K562 (cell line): ENCODE data around the gene NRM. TPM values are rescaled to one million over a fixed set of nuclear protein-coding genes. Genes with fewer than 3 reads are reported as not detected.

Experiments used
- C11orf30 ChIP-seq: fragments of 450-650 bp; IDR thresholded peaks from 2 replicates; pipeline ENCODE4 v1.6.1; 2016; ENCODE audit warnings: low read depth, mild to moderate bottlenecking
- E2F8 ChIP-seq: fragments of 450-650 bp; IDR thresholded peaks from 2 replicates; pipeline ENCODE4 v1.7.1; 2018; ENCODE audit warnings: mild to moderate bottlenecking, low read depth; ENCODE audit not compliant: partially characterized antibody
- FOXA3 ChIP-seq, 2 experiments: fragments of 450-650 bp in 1 of 2; sonication (generic) in 1 of 2; formaldehyde crosslinking; IDR thresholded peaks in 1 of 2; conservative IDR thresholded peaks in 1 of 2; 2 replicates each; pipeline versions ENCODE4 v1.4.0 to v1.8.0; 2020 to 2022; ENCODE audit warnings: mild to moderate bottlenecking in 2 of 2, missing genetic modification reagents in 1 of 2
- HDAC1 ChIP-seq, 2 experiments: fragments of 450-650 bp; IDR thresholded peaks; 2 replicates each; pipeline ENCODE4 v1.6.1; 2016 to 2017; ENCODE audit warnings: inconsistent platforms in 1 of 2, mild to moderate bottlenecking in 1 of 2, moderate library complexity in 1 of 2
- HMGXB4 ChIP-seq: sonication (generic); formaldehyde crosslinking; IDR thresholded peaks from 2 replicates; pipeline ENCODE4 v1.8.1; 2023; ENCODE audit warnings: mild to moderate bottlenecking, missing genetic modification reagents
- ILF3 ChIP-seq: fragments of 450-650 bp; IDR thresholded peaks from 2 replicates; pipeline ENCODE4 v1.6.1; 2018; ENCODE audit warnings: antibody characterized with exemption, mild to moderate bottlenecking, moderate library complexity, borderline replicate concordance
- LCOR ChIP-seq: sonication (generic); formaldehyde crosslinking; IDR thresholded peaks from 2 replicates; pipeline ENCODE4 v1.8.0; 2022; ENCODE audit warnings: mild to moderate bottlenecking, missing genetic modification reagents
- MEIS2 ChIP-seq: fragments of 450-650 bp; IDR thresholded peaks from 2 replicates; pipeline ENCODE4 v1.6.1; 2014; ENCODE audit warnings: mild to moderate bottlenecking; ENCODE audit not compliant: partially characterized antibody
- MNT ChIP-seq, 2 experiments: fragments of 450-650 bp; conservative IDR thresholded peaks; 2 replicates each; pipeline ENCODE4 v1.6.1; 2017; ENCODE audit warnings: mild to moderate bottlenecking in 2 of 2, moderate library complexity in 2 of 2
- PHF21A ChIP-seq: fragments of 450-650 bp; IDR thresholded peaks from 2 replicates; pipeline ENCODE4 v1.6.1; 2017; ENCODE audit warnings: low read depth, borderline replicate concordance
- POLR2AphosphoS5 ChIP-seq: IDR thresholded peaks from 2 replicates; pipeline ENCODE4 v1.6.1; 2011; ENCODE audit warnings: mild to moderate bottlenecking, low read depth, low read length, moderate library complexity; ENCODE audit not compliant: control insufficient read depth, insufficient read depth
- RCOR1 ChIP-seq, 2 experiments: IDR thresholded peaks; 2 replicates each; pipeline ENCODE4 v1.6.1; 2012; ENCODE audit warnings: low read depth in 2 of 2, low read length in 2 of 2, borderline replicate concordance in 1 of 2, improper control_type of control experiment in 1 of 2
- ZBTB2 ChIP-seq: fragments of 450-650 bp; IDR thresholded peaks from 2 replicates; pipeline ENCODE4 v1.6.1; 2016; ENCODE audit warnings: antibody characterized with exemption
- ZNF740 ChIP-seq, 3 experiments: fragments of 200-800 bp in 1 of 3; sonication (Bioruptor generic) in 1 of 3; sonication (generic) in 1 of 3; formaldehyde crosslinking in 1 of 3; IDR thresholded peaks; 2 replicates each; pipeline versions ENCODE4 v1.6.1 to v1.8.0; 2016 to 2022; ENCODE audit warnings: mild to moderate bottlenecking in 2 of 3, missing compliant biosample characterization in 2 of 3, missing genetic modification characterization in 2 of 3, missing genetic modification reagents in 1 of 3
- polyA plus RNA-seq, 8 experiments: library from polyadenylated mRNA; depleted of rRNA in 4 of 8; stranded (reverse) in 5 of 8; unstranded in 3 of 8; fragments of >200 nt; fragmentation: Nextera tagmentation in 2 of 8; fragmentation: Illumina TruSeq in 1 of 8; extraction: Ambion mirVana in 2 of 8; extraction: Trizol in 1 of 8; gene quantifications; 2 replicates each; pipeline versions ENCODE4 v1.2.1 to v1.2.3, GENCODE V29; 2011 to 2014; ENCODE audit warnings: inconsistent platforms in 1 of 8, missing spikeins in 1 of 8
- total RNA-seq, 7 experiments: library from RNA; depleted of rRNA in 6 of 7; stranded (reverse); fragments of >200 nt in 6 of 7; fragmentation: Illumina TruSeq in 2 of 7; extraction: Trizol in 2 of 7; gene quantifications; 2 replicates each; pipeline versions ENCODE4 v1.2.1 to v1.2.3, GENCODE V29; 2011 to 2021; ENCODE audit warnings: low replicate concordance in 1 of 7

Gene NRM
- total and polyA plus RNA-seq, 9 of the 15 experiments (the other 6 are each of a cell fraction or from before 2014, with no cell fraction given) = 9.7 to 58.2 (median 18.1) TPM

- TF ChIP-seq HMGXB4 (CRISPR knock-in tag) (0 out of 2 replicates have a peak, but pooled peaks have one; percentile 31), FOXA3 (CRISPR knock-in tag; conservative IDR thresholded peaks at IDR 0.05 in 1 of 2, IDR thresholded peaks at IDR 0.05 in 1 of 2) (0 out of 4 replicates have a peak, but pooled peaks of 1 of the 2 experiments have one; percentile 33), MNT (conservative IDR thresholded peaks at IDR 0.05) (no peak), ZBTB2 (peak; percentile 96), ZNF740 (CRISPR knock-in tag; IDR thresholded peaks at IDR 0.05) (peak; percentile 98), ZNF740 (tag; IDR thresholded peaks at IDR 0.05) (peak in 1 of 2 experiments; percentile 96; a peak in 2 of 4 replicates), ILF3 (peak; percentile 26; the same call in 1 of the 2 replicates), POLR2AphosphoS5 (peak; percentile 70), MEIS2 (peak; percentile 94), C11orf30 (no peak), PHF21A (no peak), E2F8 (no peak), RCOR1 (IDR thresholded peaks at IDR 0.05; ENCODE audit: borderline replicate concordance in 1 of 2, low read depth in 2 of 2, low read length in 2 of 2) (no peak), LCOR (CRISPR knock-in tag) (peak; percentile 54; the same call in 1 of the 2 replicates), HDAC1 (IDR thresholded peaks at IDR 0.05) (peak in 1 of 2 experiments; percentile 8; a peak in 1 of 4 replicates)
These were observed 44.1 kb downstream of the NRM start, which contains the start of gene C6orf136 (continued) for GRCh38 chr6:30646450-30647241.
